IPS-11a (cell line): ENCODE measurements around the gene GNAL.
A peak's percentile ranks its signal among the peaks of the same experiment; 100 is the strongest.
"Not testable (repeated sequence)": the region's sequence is repeated elsewhere in the genome, so short reads cannot be mapped to it uniquely, and the experiment has no call there.

Experiments
- H3K4me3 ChIP-seq: one replicate; pipeline ENCODE4 v1.5.1; 2013; ENCODE audit warnings: low read depth, low read length, control low read depth

The GNAL gene

GRCh38 chr18:11688972-11689668 lies at the start of gene GNAL:
Gene GNAL, plus strand, starts transcription at chr18:11689264. Its CDS starts 300 bp downstream, at chr18:11689564.
- peak within 1 kb of the TSS; percentile 57 for H3K4me3 ChIP-seq

GRCh38 chr18:11647310-11647709 lies 41.8 kb upstream of the GNAL start:
- H3K4me3 ChIP-seq: not testable (repeated sequence)

- H3K4me3 ChIP-seq: not testable (repeated sequence)
These were observed 41.3 kb upstream of the GNAL start for GRCh38 chr18:11647804-11648203.

- H3K4me3 ChIP-seq: no peak overlapping the region
These were observed 39.2 kb upstream of the GNAL start for GRCh38 chr18:11649839-11650238.

GRCh38 chr18:11651899-11652298 lies 37.2 kb upstream of the GNAL start:
- no peak overlapping the region for H3K4me3 ChIP-seq

- no peak overlapping the region for H3K4me3 ChIP-seq
These were observed 35.5 kb upstream of the GNAL start for GRCh38 chr18:11653521-11653920.

- H3K4me3 ChIP-seq: no peak overlapping the region
These were observed 34.1 kb upstream of the GNAL start for GRCh38 chr18:11654736-11655605.

GRCh38 chr18:11655606-11655932 lies 33.5 kb upstream of the GNAL start:
- no peak overlapping the region for H3K4me3 ChIP-seq

- H3K4me3 ChIP-seq: no peak overlapping the region
These were observed 31.9 kb upstream of the GNAL start for GRCh38 chr18:11657152-11657551.

- H3K4me3 ChIP-seq: no peak overlapping the region
These were observed 31.5 kb upstream of the GNAL start for GRCh38 chr18:11657554-11657953.

- H3K4me3 ChIP-seq: no peak overlapping the region
These were observed 31.0 kb upstream of the GNAL start for GRCh38 chr18:11658019-11658418.

- no peak overlapping the region for H3K4me3 ChIP-seq
These were observed 30.1 kb upstream of the GNAL start for GRCh38 chr18:11658989-11659388.

- no peak overlapping the region for H3K4me3 ChIP-seq
These were observed 28.4 kb upstream of the GNAL start for GRCh38 chr18:11660691-11661090.

- no peak overlapping the region for H3K4me3 ChIP-seq
These were observed 27.6 kb upstream of the GNAL start for GRCh38 chr18:11661430-11661829.

- no peak overlapping the region for H3K4me3 ChIP-seq
These were observed 25.5 kb upstream of the GNAL start for GRCh38 chr18:11663439-11664029.

GRCh38 chr18:11664286-11664685 lies 24.8 kb upstream of the GNAL start:
- H3K4me3 ChIP-seq: no peak overlapping the region

- H3K4me3 ChIP-seq: no peak overlapping the region
These were observed 23.9 kb upstream of the GNAL start for GRCh38 chr18:11665146-11665545.

- no peak overlapping the region for H3K4me3 ChIP-seq
These were observed 23.5 kb upstream of the GNAL start for GRCh38 chr18:11665587-11665986.

- no peak overlapping the region for H3K4me3 ChIP-seq
These were observed 22.9 kb upstream of the GNAL start for GRCh38 chr18:11666176-11666575.

- H3K4me3 ChIP-seq: no peak overlapping the region
These were observed 22.2 kb upstream of the GNAL start for GRCh38 chr18:11666831-11667230.

- no peak overlapping the region for H3K4me3 ChIP-seq
These were observed 21.5 kb upstream of the GNAL start for GRCh38 chr18:11667578-11667977.
